HG02763 (cell line): ENCODE measurements around the gene OSBPL10.

Source experiments
- ATAC-seq: cut with Tn5 transposase; IDR thresholded peaks from one replicate; pipeline ENCODE4 v1.9.1; 2021; ENCODE audit warnings: mild to moderate bottlenecking, moderate library complexity; ENCODE audit not compliant: unreplicated experiment

OSBPL10 gene

DNA sequence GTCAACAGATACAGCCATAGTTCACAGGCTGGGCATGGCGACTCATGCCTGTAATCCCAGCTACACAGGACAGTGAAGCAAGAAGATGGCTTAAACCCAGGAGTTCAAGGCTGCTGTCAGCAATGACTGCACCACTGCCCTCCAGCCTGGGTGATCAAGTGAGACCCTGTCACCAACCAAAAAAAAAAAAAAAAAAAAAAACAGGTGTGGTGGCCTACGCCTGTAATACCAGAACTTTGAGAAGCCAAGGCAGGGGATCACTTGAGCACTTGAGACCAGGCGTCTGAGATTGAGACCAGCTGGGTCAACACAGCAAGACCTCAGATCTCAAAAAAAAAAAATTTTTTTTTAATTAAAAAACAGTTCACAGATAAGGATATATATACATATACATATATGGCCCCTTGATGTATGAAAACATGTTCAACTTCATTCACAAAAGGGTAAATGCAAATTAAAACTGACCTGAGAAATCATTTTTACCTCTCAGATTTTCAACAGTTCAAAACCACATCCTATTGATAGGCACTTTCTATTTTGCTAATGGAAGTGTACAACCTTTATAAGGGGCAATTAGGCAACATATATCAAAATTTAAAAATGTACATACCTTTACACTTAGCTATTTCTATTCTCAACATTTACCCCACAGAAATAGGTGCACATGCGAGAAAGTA lies 51.1 kb downstream of the OSBPL10 start:
- no peak for ATAC-seq

GRCh38 chr3:31927811-31928210 lies 53.3 kb downstream of the OSBPL10 start:
- ATAC-seq, result no peak

DNA sequence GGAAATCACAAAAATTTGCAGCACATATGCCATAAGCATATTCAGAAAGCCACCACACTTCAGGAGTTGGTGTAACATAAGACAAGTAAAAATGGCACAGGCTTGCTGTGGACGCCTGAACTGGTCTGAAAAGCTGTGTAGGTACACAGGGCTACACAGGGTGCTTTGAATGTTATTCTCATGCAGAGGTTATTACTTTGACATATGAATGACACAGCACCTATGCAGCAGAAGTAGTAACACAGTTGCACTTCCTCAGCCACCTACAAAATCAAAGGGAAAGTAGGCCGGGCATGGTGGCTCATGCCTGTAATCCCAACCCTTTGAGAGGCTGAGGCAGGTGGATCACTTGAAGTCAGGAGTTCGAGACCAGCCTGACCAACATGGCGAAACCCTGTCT lies 54.5 kb downstream of the OSBPL10 start:
- no peak for ATAC-seq

DNA sequence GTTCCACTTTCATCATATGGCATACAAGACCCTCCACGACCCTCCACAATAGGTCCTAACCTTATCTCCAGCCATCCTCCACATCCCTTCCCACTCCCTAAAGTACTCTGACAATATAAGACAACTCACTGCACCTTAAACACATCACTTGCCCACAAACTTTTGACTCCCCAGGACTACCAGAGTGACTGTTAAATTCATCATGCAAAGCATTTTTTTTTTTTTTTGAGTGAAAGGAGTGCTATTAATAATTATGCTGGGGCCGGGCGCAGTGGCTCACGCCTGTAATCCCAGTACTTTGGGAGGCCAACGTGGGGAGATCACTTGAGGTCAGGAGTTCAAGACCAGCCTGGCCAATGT lies 55.8 kb downstream of the OSBPL10 start:
- no peak for ATAC-seq

DNA sequence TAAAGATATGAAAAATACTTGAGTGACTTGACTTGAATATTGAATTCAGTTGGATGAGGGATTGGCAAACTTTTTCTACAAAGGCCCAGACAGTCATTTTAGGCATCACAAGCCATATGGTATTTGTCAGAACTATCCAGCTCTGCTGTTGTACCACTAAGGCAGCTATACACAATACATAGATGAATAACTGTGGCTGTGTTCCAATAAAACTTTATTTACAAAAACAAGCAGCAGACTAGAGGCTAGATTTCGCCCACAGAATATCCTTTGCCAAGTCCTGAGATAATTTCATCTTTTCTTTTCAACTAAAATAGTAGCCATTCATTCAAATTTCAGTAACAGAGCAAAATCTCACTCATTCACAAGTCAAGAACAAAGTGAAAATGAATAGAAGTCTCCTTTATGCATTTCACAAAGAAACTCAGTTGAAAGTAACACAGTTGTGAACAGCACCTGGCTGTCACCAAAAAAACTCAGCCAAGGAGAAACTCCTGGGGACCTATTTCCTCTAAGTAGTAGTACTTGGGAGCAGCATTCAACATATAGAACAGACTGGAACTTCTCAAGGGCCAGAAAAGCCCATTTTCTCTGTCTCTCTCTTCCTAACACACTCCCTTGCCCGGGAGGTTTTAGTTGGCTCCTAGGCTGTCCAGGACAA lies 56.3 kb downstream of the OSBPL10 start:
- no peak for ATAC-seq

DNA sequence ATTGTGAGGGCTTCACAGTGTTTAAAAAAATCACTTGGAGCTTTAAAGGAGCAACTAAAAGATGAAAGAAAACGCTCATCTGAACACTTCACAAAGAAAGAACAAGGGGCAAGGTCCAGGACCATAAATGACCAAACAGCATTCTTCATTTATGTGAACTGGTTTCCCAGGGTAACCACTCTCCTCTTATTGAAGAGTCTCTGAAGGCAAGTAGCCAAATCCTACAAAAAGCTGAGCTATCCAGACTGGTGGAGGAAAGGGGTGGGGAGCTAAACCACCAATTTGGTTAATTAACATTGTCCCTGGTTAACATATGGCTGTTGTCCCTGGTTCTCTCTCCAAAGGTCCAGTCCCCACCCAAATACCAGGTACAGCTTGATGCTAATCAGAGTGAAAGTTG lies 58.1 kb downstream of the OSBPL10 start:
- ATAC-seq, result no peak

DNA sequence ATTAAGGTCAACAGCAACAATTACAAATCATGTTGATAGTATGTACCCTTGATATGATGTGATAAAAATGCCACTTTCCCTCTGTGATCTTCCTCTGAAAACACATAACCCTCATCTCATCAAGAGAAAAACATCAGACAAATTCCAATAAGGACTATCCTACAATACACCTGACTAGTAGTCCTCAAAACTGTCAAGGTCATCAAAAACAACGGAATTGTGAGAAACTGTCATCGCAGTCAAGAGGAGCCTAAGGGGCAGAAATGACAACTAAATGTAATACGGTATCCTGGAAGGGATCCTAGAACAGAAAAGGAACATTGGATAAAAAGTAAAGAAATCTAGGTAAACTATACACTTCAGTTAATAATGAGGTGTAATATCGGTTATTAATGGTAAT lies 59.2 kb downstream of the OSBPL10 start:
- no peak for ATAC-seq

- no peak for ATAC-seq
Measured at GRCh38 chr3:31920310-31920709, 60.8 kb downstream of the OSBPL10 start.

- no peak for ATAC-seq
Measured at GRCh38 chr3:31919528-31919927, 61.5 kb downstream of the OSBPL10 start.

DNA sequence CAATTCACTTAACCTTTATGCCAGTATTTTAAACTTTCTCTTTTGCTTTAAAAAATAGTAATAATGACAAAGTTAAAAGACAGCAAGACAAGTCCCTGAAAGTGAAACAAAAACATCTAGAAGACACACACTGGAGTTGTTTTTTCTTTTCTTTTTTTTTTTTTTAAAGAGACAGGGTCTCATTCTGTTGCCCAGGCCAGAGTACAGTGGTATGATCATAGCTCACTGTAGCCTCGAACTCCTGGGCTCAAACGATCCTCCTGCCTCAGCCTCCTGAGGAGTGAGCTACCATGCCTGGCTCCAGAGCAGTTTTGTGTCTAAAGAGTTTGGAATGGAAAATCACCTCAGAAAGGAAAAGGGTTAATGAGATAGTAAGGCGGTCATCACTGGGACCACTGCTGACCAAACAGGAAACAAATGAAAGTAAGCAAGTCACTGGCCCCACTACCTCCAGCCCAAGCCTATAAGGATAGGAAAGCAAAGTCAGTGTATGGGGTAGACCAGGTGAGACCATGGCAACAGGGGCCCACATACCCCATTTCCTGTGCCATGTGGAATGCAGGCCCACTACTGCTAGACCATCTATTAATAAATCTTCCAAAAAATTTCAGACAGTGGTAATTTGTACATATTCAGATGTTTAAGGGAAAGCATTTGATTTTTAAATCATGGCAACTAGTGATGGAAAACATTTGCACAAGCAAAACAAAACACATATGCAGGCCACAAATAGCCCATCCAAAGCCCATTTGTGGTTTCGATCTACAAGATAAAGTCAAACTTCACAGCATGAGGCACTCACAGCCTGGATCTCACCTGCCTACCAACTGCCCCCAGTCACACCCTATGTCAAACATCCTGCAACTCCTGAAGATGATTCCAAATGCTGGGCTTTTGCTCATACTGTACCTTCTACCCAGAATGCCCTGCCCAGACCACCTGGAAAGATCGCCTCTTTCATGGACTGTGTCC lies 62.6 kb downstream of the OSBPL10 start:
- ATAC-seq, result peak; percentile 60

DNA sequence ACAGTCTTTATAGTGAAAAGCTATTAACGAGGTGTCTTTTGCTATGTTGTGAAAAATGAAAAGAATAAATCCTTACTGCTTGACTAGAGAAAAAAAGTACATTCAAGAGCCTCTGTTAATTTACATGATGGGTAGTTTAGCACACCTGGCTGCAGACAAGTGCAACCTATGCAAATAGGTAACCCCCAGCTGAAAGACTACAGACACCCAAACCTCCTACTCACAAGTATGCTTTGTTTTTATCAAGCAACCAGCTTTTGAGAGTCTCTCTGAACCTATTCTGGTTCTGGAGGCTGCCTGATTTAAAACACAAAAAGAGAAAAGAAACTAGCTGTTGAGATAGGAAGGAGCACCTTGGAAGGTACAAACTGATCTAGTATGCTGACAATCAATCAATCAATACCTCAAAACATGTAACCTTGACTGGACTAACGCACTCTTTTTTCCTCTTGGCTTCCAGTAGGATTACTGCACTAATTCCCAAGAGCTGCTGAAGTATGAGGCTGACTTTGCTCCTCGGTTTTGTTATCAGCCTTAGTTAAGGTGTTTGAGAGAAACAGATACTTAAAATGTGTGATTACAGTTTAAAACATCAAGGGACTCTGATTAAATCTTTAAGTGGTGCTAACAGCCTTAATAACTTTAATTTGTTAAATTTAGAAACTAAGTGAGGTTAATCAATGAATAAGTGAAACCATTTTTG lies 63.6 kb downstream of the OSBPL10 start:
- peak; percentile 94 for ATAC-seq

GRCh38 chr3:31911643-31912042 lies 69.4 kb downstream of the OSBPL10 start:
- no peak for ATAC-seq

DNA sequence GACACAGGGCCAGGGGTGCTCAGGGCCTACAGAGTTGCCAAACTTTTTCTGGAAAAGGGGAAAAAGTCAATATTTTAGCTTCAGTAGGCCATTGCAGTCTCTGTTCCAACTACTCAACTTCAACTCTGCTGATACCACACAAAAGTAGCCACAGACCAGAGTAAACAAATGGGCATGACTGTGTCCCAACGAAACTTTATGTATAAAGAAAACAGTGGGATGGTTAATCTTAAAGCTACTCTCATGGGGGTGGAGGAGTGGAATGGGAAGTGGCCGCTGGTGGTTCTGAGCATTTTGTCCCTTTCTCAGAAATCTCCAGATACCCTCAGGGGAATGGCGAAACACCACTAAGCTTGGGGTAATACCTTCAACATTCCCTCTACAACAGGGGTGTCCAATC lies 69.9 kb downstream of the OSBPL10 start:
- no peak for ATAC-seq

- no peak for ATAC-seq
Measured at GRCh38 chr3:31909455-31909854, 71.6 kb downstream of the OSBPL10 start.

DNA sequence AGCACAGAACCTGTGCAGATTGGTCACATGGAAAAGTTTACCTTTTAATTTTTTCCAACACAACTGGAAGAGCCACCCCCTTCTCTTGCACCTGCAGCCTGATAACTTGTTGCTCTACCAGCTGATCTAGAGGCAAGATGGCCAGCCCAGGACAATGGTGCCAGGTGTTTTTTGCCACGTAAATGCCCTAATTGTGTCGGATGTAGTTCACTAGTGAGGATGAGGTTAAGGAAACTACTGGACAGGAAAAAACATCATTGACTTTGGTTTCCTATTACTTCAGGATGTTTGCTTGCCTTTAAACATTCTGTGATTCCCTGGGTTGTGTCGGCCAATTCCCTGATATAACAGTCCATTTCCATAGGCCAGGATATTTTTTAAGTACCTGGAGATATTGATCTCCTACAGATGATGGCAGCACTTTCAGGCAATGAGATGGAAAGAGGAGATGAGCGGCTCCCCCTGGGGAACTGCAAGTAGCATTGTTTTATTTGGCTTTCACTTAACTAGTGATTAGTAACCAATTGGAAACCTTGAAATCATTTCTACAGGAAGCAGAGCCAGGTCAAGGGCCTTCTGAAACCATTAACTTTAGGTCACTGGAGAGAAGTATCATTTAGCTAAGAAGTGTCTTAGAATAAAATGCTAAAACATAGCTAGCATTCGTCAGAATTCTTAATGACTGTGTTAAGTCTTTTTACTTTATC lies 72.5 kb downstream of the OSBPL10 start:
- no peak for ATAC-seq

GRCh38 chr3:31906182-31906581 lies 74.9 kb downstream of the OSBPL10 start:
- ATAC-seq, result no peak

DNA sequence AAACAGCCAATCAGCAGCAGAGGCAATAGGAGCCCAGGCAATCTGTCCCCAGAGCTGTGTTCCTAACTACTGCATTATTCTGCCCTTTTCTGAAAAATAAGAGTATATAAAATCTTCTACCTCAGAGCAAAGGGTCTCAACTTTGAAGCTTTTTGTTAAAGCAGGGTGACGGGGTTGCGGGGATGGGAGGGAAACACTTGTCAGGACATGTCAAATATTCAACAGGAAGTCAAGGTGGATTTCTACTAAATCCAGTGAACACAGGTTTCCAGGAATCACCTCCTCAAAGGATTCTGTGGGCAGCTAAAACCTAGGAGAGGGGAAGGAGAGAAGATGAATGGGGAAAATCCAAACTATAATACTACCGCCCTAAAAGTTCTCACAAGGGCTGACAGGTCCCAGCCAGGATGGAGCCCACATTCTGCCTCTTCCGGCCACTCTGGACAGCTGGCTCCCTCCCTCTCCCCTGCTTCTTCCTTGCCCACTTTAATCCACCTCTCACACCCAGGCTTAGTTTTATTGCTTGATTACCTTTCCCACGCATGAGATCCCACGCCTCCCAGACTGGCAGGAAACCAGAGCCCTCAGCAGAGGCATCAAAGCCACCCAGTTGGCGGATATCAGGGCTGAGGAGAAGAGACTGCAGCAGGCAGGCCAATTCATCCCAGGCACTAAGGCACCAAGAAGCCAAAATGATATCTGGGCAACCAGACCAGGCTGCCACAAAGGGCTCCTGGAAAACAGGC lies 77.2 kb downstream of the OSBPL10 start:
- ATAC-seq, result no peak

GRCh38 chr3:31900583-31900982 lies 80.5 kb downstream of the OSBPL10 start:
- no peak for ATAC-seq

DNA sequence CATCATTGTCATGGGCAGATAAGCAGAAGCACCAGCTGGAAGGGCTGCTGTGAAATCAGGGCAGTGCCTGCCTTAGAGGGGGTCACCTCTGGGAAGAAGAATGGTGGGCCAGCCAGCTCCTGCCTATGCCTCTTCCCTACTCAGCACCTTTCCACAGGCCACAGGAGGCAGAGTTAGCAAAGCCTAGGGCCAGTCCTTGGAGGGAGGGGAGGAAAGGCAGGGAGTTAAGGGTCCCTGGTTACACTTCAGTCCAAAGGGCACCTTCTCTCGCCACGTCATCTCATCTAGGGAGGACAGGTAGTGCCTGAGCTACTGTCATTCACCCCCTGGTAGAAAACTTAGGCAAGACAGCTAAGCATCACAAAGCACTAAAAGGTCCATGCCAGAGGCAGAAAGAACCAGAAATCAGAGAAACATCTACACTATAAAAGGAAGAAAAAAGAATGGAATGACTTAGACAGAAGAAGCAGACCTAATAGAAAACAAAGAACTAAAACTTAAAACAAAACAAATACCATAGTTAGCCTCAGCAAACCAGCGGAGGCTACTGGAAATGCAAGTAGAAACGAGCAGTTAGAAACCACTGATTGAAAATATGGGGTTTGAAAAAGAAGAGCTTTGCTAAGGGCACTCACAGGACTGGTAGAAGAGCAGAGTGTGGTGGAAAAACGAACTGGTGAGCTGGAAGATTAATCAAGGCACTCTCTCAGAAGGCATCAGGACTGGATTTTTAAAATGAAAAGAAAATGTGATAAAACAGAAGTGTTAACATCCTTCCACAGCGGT lies 84.2 kb downstream of the OSBPL10 start:
- ATAC-seq, result no peak
